IPS DF 6.9 (cell line): ENCODE data around the gene SLC25A33.

ENCODE experiments used
- DNase-seq: peaks from one replicate; pipeline ENCODE4 v3.0.0-alpha.2; 2013; ENCODE audit warnings: low read depth, low spot score
- H3K27ac ChIP-seq: one replicate; pipeline ENCODE4 v1.5.1; 2013; ENCODE audit warnings: low read length, control low read depth
- H3K27me3 ChIP-seq: 2 replicates; pipeline ENCODE4 v1.6.1; 2013; ENCODE audit warnings: mild to moderate bottlenecking, low read length; ENCODE audit not compliant: control insufficient read depth, insufficient read depth
- H3K36me3 ChIP-seq: 2 replicates; pipeline ENCODE4 v1.6.1; 2013; ENCODE audit warnings: low read length; ENCODE audit not compliant: control insufficient read depth, insufficient read depth
- H3K4me1 ChIP-seq: 2 replicates; pipeline ENCODE4 v1.6.1; 2013; ENCODE audit warnings: low read length; ENCODE audit not compliant: control insufficient read depth, insufficient read depth
- H3K4me3 ChIP-seq: 2 replicates; pipeline ENCODE4 v1.5.1; 2013; ENCODE audit warnings: mild to moderate bottlenecking, low read length
- H3K9me3 ChIP-seq: 2 replicates; pipeline ENCODE4 v1.6.1; 2013; ENCODE audit warnings: low read length, inconsistent platforms; ENCODE audit not compliant: control insufficient read depth, insufficient read depth
- WGBS: extraction: QIAGEN DNeasy Blood & Tissue Kit; methylation state at CpG from one replicate; pipeline ENCODE4 v1.1.7; 2013; ENCODE audit warnings: mixed read lengths, missing lambda C conversion rate; ENCODE audit not compliant: insufficient read length, insufficient coverage; 5-methylcytosine and 5-hydroxymethylcytosine counted together

SLC25A33 gene

DNA sequence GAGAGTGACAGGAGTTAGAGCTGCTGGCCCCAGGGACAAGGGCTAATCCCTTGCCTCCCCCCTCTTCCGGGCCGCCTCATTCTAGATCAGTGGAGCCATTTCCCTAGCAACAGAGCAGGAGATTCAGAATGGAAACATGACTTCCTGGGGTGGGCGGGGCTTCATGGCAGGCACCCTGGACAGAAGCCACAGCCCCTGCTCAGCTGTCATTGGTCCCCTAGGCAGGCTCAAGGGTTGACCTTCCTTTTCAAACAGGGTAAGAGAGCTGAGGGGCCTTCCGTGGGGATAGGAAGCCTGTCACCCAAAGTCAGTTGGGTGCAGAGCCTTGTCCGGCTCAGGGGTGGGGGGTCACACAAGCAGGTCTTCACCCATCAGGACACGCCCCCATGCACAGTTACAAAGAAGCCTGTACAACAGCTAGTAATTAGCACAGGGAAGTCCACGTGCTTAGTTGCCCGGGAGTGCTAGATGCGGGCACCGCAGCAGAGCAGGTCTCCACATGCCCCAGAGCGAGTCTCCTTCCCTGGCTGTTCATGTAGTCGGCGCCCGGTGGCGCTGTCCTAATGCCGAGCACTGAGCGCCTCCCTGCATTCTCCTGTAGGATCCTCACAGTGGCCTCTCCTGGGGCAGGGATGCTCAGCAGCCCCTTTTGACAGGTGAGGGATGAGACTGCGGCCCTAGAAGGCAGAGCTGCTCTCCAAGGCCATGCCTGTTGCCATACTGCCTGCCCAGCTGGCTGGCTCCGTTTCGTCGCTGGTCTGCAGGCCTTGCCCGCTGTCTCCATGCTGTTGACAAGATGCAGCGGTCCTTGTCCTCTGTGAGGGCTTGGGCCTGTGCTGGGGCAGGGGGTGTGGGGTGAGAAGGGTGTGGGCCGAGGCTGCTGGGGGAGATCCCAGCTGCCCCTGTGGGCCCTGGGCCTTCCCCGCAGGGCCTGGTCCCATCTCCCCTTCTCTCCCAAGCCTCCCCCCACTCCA is 54.5 kb downstream of the SLC25A33 start:
- Histone ChIP-seq H3K4me3 (no peak overlapping the region), H3K4me1 (peaks cover 7% of the 10 kb centered on the region), H3K9me3 (no peaks in the 10 kb centered on the region), H3K27me3 (no peaks in the 10 kb centered on the region), H3K36me3 (peaks cover 9% of the 10 kb centered on the region), H3K27ac (no peak overlapping the region)
- DNase-seq, result no peak
- no CpG with 5 or more reads among the region's 25 CpGs for WGBS

DNA sequence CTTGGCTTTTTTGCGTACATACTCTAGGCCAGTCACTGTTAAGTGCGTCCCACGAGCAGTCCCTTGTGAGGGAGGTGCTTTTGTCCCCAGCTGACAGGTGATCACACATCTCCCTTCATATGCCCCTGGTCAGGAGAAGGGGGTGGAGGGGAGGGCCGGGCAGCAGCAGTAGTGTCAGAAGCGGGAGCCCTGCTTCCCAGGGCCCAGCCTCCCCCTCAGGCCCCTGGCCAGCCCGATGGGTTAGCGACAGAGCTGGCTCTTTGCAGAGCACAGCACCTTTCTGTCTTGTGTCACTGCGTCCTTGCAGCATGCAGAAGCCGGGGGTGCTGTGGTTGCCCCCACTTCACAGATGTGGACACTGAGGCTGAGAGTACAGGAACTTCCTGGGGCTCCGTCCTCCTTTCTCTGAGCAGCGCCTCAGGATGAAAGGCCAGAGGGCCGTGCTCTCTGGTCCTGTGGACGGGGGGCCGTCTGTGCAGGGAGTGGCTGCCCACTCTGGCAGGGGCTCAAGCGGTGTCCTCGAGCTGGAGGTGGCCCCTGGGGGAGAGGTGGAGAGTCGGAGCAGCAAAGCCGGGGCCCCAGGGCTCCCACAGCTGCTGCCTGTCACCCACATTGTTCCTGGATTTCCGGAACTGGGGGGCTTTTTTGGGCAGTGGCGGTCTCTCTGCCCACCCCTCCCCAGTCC is 55.3 kb downstream of the SLC25A33 start:
- Histone ChIP-seq H3K27ac (no peak overlapping the region), H3K9me3 (no peaks in the 10 kb centered on the region), H3K4me1 (peaks cover 7% of the 10 kb centered on the region), H3K4me3 (no peak overlapping the region), H3K36me3 (peaks cover 9% of the 10 kb centered on the region), H3K27me3 (no peaks in the 10 kb centered on the region)
- no peak for DNase-seq
- WGBS, result no CpG with 5 or more reads among the region's 20 CpGs

DNA sequence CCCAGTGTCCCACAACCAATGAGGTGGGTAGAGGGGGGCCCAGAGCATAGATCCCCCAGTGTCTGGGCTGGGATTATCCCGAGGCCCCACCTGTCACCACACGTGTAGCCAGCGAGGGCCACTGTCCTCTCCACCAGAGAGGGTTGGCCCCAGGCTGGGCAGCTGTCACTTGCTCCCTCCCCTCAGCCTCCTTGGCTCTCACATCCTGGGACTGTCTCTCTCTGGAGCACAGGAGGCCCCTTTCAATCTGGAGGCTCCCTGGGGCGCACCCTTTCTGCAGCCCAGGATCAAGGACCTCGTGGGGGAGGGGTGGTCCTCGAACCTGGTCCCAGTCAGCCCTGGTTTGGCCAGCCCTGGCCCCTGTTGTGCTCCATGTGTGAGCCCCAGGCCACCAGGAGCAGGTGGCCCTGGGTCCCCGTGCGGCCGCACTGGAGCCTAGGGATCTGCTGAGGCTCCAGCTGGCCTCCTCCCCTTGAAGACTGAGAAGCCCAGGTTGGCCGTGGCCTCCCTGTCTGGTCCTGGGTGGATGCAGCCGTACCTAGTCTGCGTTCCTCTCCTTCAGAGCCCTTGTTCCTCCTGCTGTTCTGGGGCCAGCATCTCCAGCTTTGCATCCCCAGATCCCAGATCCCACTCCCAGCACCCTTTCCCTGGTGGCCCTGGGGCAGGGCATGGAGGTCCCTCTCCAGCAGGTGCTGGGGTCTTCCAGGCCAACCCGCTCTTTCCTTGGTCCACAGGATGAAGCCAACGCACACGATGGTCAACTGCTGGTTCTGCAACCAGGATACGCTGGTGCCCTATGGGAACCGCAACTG is 56.1 kb downstream of the SLC25A33 start:
- no CpG with 5 or more reads among the region's 17 CpGs for WGBS
- peaks cover 11% of the 10 kb centered on the region for H3K36me3 ChIP-seq

DNA sequence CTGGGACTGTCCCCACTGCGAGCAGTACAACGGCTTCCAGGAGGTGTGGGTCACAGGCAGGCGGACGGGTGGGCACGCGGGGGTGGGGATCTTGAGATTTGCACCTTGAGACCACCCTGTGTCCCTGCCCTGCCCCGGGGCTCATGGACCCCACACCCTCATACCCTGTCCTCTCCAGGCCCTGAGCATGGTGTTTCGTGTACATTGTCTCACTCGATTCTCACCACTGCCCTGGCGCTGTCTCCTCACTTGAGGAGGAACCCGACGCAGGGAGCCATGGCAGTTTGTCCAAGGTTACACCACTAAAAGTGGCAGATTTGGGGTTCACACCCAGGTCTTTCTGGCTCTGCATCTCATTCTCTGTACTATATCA is 56.7 kb downstream of the SLC25A33 start:
- H3K9me3 ChIP-seq, result no peaks in the 10 kb centered on the region
- peaks cover 4% of the 10 kb centered on the region for H3K4me1 ChIP-seq
- no CpG with 5 or more reads among the region's 12 CpGs for WGBS
- H3K36me3 ChIP-seq, result peaks cover 13% of the 10 kb centered on the region
- H3K4me3 ChIP-seq, result no peak overlapping the region
- H3K27me3 ChIP-seq, result no peaks in the 10 kb centered on the region
- no peak for DNase-seq
- H3K27ac ChIP-seq, result no peak overlapping the region

More for the DNA sequence above, 56.1 kb downstream of the SLC25A33 start:
- Histone ChIP-seq H3K4me1 (peaks cover 4% of the 10 kb centered on the region), H3K27me3 (no peaks in the 10 kb centered on the region), H3K9me3 (no peaks in the 10 kb centered on the region), H3K27ac (no peak overlapping the region), H3K4me3 (no peak overlapping the region)
- DNase-seq, result no peak

DNA sequence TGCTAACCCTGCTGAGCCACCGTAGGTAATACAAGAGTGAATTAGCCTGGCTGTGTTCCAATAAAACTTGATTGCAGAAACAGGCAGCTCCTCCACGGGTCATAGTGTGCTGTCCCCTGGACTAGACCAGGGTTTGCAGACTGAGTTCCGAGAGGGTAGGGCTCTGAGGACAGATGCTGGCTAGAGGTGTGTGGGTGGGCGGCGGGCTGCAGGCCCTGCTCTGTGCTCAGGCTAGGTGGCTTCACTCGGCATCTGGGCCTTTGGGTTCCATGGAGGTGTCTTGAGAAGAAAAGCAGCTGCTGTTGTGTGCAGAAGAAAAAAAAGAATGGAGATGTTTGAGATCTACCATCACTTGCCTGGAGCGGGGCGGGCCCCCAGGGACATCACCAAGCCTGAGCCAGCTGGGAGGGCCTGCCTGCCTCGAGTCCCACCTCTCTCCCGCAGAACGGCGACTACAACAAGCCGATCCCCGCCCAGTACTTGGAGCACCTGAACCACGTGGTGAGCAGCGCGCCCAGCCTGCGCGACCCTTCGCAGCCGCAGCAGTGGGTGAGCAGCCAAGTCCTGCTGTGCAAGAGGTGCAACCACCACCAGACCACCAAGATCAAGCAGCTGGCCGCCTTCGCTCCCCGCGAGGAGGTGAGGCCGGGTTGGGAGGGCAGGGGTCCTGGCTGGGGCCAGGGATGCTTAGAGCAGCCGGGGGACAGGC is 57.3 kb downstream of the SLC25A33 start:
- DNase-seq, result no peak
- Histone ChIP-seq H3K27me3 (no peaks in the 10 kb centered on the region), H3K4me3 (no peak overlapping the region), H3K27ac (no peak overlapping the region), H3K9me3 (no peaks in the 10 kb centered on the region), H3K4me1 (peaks cover 4% of the 10 kb centered on the region), H3K36me3 (peaks cover 19% of the 10 kb centered on the region)
- no CpG with 5 or more reads among the region's 27 CpGs for WGBS

DNA sequence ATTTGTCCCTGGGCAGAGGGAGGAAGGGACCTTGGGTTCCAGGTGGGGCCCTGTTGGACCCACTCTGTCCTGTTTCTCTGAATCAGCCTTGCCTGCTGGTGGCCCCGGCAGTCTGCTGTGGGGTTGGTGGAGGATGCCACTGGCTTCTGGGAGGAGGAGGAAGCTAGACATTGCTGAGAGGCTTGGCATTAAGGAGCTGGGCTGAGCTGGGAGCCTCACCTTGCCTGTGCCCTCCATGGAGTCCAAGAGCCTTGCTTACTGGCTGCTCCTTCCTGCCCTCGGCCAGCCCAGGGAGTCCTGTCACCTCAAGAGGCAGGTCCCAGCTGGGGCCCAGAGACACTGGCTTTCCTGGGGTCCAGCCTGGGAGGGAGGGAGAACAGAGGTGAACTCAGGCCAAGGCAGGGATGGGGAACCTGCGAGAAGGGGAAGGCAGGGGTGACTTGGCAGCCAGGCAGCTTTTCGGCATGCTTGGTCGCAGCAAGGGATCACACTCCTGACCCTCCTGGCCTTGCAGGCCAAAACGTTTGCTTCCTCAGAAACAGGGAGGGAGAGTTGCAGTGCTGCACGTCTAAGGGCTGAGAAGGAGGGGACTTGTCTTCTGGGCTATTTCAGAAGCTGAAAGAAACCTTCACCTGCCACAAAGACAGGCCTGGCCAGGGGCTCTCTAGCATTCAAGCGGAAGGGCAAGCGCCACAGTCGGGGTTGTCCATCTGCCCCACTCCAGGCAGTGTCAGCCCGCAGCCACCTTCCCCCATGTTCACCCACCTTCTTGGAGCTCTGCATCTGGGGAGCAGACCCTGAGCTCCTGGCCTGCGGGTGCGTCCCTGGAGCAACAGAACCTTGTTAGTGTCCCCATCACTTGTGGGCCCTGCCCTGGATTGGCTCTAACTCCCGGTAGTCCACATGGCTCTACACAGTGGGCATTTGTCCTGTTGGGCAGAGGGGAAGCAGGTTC is 58.4 kb downstream of the SLC25A33 start:
- peaks cover 30% of the 10 kb centered on the region for H3K36me3 ChIP-seq
- H3K4me1 ChIP-seq, result peaks cover 4% of the 10 kb centered on the region
- H3K27me3 ChIP-seq, result no peaks in the 10 kb centered on the region
- no CpG with 5 or more reads among the region's 14 CpGs for WGBS
- no peaks in the 10 kb centered on the region for H3K9me3 ChIP-seq
- no peak overlapping the region for H3K4me3 ChIP-seq
- no peak overlapping the region for H3K27ac ChIP-seq
- no peak for DNase-seq

DNA sequence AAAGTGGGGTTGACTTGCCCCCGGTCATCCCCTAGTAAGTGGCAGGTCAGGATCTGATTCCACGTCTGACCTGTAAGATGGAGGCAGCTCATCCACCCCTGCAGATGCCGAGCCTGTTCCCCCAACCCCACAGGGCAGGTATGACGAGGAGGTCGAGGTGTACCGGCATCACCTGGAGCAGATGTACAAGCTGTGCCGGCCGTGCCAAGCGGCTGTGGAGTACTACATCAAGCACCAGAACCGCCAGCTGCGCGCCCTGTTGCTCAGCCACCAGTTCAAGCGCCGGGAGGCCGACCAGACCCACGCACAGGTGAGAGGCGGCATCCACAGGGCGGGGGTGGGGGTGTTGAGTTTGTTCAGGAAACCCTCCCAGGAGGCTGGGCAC is 59.0 kb downstream of the SLC25A33 start:
- no CpG with 5 or more reads among the region's 18 CpGs for WGBS
- H3K27ac ChIP-seq, result no peak overlapping the region
- H3K36me3 ChIP-seq, result peaks cover 37% of the 10 kb centered on the region
- no peak overlapping the region for H3K4me3 ChIP-seq
- H3K27me3 ChIP-seq, result no peaks in the 10 kb centered on the region
- H3K4me1 ChIP-seq, result peaks cover under 1% of the 10 kb centered on the region
- no peak for DNase-seq
- no peaks in the 10 kb centered on the region for H3K9me3 ChIP-seq

DNA sequence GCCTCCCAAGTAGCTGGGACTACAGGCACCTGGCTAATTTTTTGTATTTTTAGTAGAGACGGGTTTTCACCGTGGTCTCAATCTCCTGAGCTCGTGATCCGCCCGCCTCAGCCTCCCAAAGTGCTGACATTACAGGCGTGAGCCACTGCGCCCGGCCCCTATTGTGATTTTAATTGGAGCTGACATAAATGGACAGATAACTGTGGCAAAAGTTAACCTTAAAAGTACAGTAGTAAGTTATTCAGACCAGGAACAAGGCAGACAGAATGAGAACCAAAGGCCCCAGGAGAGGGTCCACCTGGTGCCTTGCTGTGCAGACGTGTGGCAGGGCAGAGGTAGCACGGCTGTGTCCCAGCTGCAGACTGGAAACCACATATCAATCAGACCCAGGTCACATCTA is 60.5 kb downstream of the SLC25A33 start:
- Histone ChIP-seq H3K36me3 (peaks cover 43% of the 10 kb centered on the region), H3K27ac (no peak overlapping the region), H3K9me3 (no peaks in the 10 kb centered on the region), H3K4me3 (no peak overlapping the region), H3K4me1 (no peaks in the 10 kb centered on the region; the same call in 1 of the 2 replicates), H3K27me3 (no peaks in the 10 kb centered on the region)
- no CpG with 5 or more reads among the region's 10 CpGs for WGBS
- no peak for DNase-seq
